ENCODE measurements around the gene SYNC. TPM values are rescaled to one million over a fixed set of nuclear protein-coding genes. Genes with fewer than 3 reads are reported as not detected.

The SYNC gene
- total RNA-seq, 6 experiments from 2014 or later: 0.29 to 2.1 (median 0.44) TPM

GRCh38 chr1:32742956-32743355 lies 40.4 kb upstream of the SYNC start:
- H3K4me3 ChIP-seq: peak overlapping the region; percentile 57 to 73 (median 69)
- H3K27ac ChIP-seq: peak overlapping the region in 2 of 3 donors; percentile 73 to 83
- no peaks in the 10 kb centered on the region for H3K27me3 ChIP-seq
- DNase-seq (no peak), ATAC-seq (peak; percentile 56 to 69 (median 60))
- H3K4me1 ChIP-seq: peaks cover 0 to 16% (median 7%) of the 10 kb centered on the region in 4 donors
- 19% methylated on average over 4 of the region's 4 CpGs for WGBS (ENCODE audit: insufficient coverage, low coverage, low lambda C conversion rate, missing lambda C conversion rate)
- no peaks in the 10 kb centered on the region for H3K9me3 ChIP-seq
- intact Hi-C loops (cut with DNase I): no loop called here
- no peaks in the 10 kb centered on the region for H3K36me3 ChIP-seq
- TF ChIP-seq CTCF (IDR thresholded peaks at IDR 0.05) (no peak), POLR2A (IDR thresholded peaks at IDR 0.05) (no peak)

GRCh38 chr1:32742199-32742947 lies 39.8 kb upstream of the SYNC start:
- TF ChIP-seq CTCF (IDR thresholded peaks at IDR 0.05) (no peak), POLR2A (IDR thresholded peaks at IDR 0.05) (no peak)
- H3K4me1 ChIP-seq: peaks cover 0 to 22% (median 7%) of the 10 kb centered on the region in 4 donors
- peak; percentile 12 to 39 (median 26) for ATAC-seq
- intact Hi-C loops (cut with DNase I): no loop called here
- no peaks in the 10 kb centered on the region for H3K9me3 ChIP-seq
- DNase-seq: peak in 2 of 3 donors; percentile 43 to 51
- WGBS (ENCODE audit: insufficient coverage, low coverage, low lambda C conversion rate, missing lambda C conversion rate): 67% methylated on average over 1 of the region's 28 CpGs
- H3K27ac ChIP-seq: peak overlapping the region; percentile 47 to 83 (median 73)
- no peaks in the 10 kb centered on the region for H3K36me3 ChIP-seq
- peak overlapping the region; percentile 57 to 73 (median 69) for H3K4me3 ChIP-seq
- H3K27me3 ChIP-seq: no peaks in the 10 kb centered on the region

GRCh38 chr1:32741413-32742198 lies 39.0 kb upstream of the SYNC start:
- TF ChIP-seq POLR2A (IDR thresholded peaks at IDR 0.05) (peak; percentile 21), CTCF (IDR thresholded peaks at IDR 0.05) (peak in 3 of 4 donors; percentile 23 to 37 (median 26))
- no peaks in the 10 kb centered on the region for H3K27me3 ChIP-seq
- intact Hi-C loops (cut with DNase I): no loop called here
- WGBS (ENCODE audit: insufficient coverage, low coverage, low lambda C conversion rate, missing lambda C conversion rate): 1% methylated on average over 17 of the region's 103 CpGs
- ATAC-seq (peak; percentile 40 to 75 (median 67)), DNase-seq (peak in 2 of 3 donors; percentile 55 to 60)
- no peaks in the 10 kb centered on the region for H3K36me3 ChIP-seq
- H3K9me3 ChIP-seq: no peaks in the 10 kb centered on the region
- H3K4me3 ChIP-seq: peak overlapping the region; percentile 57 to 73 (median 69)
- H3K4me1 ChIP-seq: peaks cover 0 to 28% (median 7%) of the 10 kb centered on the region in 4 donors
- H3K27ac ChIP-seq: peak overlapping the region; percentile 47 to 83 (median 73)

GRCh38 chr1:32741059-32741412 lies 38.5 kb upstream of the SYNC start:
- no peaks in the 10 kb centered on the region for H3K9me3 ChIP-seq
- DNase-seq (no peak), ATAC-seq (no peak)
- WGBS (ENCODE audit: insufficient coverage, low coverage, low lambda C conversion rate, missing lambda C conversion rate): 33% methylated on average over 1 of the region's 10 CpGs
- no peaks in the 10 kb centered on the region for H3K36me3 ChIP-seq
- H3K4me1 ChIP-seq: peaks cover 0 to 28% (median 7%) of the 10 kb centered on the region in 4 donors
- intact Hi-C loops (cut with DNase I): no loop called here
- H3K27me3 ChIP-seq: no peaks in the 10 kb centered on the region
- TF ChIP-seq POLR2A (IDR thresholded peaks at IDR 0.05) (no peak), CTCF (IDR thresholded peaks at IDR 0.05) (no peak)
- peak overlapping the region; percentile 50 to 73 (median 53) for H3K4me3 ChIP-seq
- H3K27ac ChIP-seq: peak overlapping the region in 2 of 3 donors; percentile 26 to 73

All from right lobe of liver (tissue), 6 donors.